ENCODE results near the gene MRPL12.

Gene MRPL12

GRCh38 chr17:81710514-81711308 is 7.5 kb downstream of the MRPL12 start:
- no peak overlapping the region for H3K4me3 ChIP-seq (ENCODE audit: low read depth, low read length)
- TF ChIP-seq, protein P1, sequence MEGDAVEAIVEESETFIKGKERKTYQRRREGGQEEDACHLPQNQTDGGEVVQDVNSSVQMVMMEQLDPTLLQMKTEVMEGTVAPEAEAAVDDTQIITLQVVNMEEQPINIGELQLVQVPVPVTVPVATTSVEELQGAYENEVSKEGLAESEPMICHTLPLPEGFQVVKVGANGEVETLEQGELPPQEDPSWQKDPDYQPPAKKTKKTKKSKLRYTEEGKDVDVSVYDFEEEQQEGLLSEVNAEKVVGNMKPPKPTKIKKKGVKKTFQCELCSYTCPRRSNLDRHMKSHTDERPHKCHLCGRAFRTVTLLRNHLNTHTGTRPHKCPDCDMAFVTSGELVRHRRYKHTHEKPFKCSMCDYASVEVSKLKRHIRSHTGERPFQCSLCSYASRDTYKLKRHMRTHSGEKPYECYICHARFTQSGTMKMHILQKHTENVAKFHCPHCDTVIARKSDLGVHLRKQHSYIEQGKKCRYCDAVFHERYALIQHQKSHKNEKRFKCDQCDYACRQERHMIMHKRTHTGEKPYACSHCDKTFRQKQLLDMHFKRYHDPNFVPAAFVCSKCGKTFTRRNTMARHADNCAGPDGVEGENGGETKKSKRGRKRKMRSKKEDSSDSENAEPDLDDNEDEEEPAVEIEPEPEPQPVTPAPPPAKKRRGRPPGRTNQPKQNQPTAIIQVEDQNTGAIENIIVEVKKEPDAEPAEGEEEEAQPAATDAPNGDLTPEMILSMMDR (IDR thresholded peaks at IDR 0.05; ENCODE audit: low read depth, low read length) = no peak

GRCh38 chr17:81711814-81712467 is 8.8 kb downstream of the MRPL12 start, which contains the start of gene SLC25A10:
Gene SLC25A10 (plus strand): TSS chr17:81712284. CDS start chr17:81712427, 143 bp downstream.
- TF ChIP-seq, protein P1 (IDR thresholded peaks at IDR 0.05; ENCODE audit: low read depth, low read length) = no peak

GRCh38 chr17:81712468-81713003 is 9.4 kb downstream of the MRPL12 start:
- TF ChIP-seq, protein P1 (IDR thresholded peaks at IDR 0.05; ENCODE audit: low read depth, low read length) = no peak
- peak overlapping the region; percentile 67 for H3K4me3 ChIP-seq (ENCODE audit: low read depth, low read length)

More at GRCh38 chr17:81711814-81712467, 8.8 kb downstream of the MRPL12 start, which contains the start of gene SLC25A10:
- peak within 1 kb of the TSS; percentile 67 for H3K4me3 ChIP-seq (ENCODE audit: low read depth, low read length)

DNA sequence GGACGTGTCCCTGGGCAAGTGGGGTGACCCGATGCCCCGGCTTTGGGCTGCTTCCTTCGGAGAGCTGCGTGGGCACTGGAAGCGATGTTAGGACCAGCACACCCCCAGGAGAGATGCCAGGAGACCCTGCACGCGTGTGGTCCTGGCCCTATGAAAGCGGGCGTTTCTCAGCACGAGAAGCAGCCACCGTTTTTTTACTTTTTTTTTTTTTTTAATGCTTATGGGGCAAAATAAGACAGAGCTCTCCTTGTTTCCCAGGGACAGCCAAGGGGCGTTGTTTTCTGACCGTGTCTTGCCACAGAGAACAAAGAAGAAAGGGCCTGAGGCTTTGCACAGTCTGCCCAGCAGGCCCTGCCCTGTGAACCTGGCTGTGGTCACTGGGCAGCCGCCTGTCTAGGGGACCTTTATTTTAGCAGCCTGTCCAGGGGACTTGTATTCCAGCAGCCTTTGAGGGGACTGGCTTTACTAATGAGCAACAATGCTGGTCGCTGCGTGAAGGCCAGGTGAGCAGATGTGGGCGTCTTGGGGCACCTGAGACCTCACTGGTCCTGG is 9.9 kb downstream of the MRPL12 start:
- TF ChIP-seq, protein P1 (IDR thresholded peaks at IDR 0.05; ENCODE audit: low read depth, low read length) = no peak
- peak overlapping the region; percentile 67 for H3K4me3 ChIP-seq (ENCODE audit: low read depth, low read length)

DNA sequence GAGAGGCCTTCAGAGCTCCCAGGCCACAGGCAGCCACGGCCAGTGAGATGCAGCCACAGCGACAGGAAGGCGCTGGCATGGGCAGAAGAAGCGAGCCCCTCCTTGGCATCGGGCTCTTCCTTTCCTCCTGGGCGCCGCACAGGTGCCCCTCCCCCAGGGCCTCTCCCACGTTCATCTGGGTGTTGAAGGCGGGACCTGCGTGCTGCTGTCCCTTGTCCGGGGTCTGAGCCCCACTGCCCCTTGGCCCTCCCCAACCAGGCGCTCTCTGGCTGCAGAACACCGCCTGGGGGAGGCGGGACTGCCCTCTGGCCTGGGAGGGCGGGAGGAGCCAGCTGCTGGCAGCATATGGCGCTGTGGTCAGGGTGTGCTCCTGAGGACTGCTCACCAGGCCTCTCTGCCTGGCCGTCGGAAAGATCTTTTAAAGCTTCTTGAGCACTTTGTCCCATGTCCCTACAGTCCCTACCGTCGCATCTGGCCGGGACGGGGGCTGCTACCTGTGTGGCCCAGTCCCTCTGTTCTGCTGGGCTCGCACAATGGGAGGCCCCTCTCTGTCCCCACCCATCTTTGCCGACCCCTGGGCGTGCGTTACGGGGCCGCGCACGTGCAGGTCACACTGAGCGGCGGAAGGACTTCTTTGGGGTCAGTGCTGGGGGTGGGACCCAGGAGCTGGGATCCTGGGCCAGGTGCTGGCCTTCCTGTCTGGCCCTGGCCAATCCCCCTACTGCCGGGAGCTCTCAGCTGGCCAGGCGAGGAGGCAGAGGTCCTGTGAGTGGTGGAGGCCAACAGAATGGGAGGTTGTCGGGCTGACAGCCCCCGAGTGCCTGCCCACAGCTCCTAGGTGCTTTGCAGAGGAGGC is 10.6 kb downstream of the MRPL12 start:
- TF ChIP-seq, protein P1 (IDR thresholded peaks at IDR 0.05; ENCODE audit: low read depth, low read length) = no peak
- H3K4me3 ChIP-seq (ENCODE audit: low read depth, low read length) = peak overlapping the region; percentile 67; the same call in 1 of the 2 replicates

DNA sequence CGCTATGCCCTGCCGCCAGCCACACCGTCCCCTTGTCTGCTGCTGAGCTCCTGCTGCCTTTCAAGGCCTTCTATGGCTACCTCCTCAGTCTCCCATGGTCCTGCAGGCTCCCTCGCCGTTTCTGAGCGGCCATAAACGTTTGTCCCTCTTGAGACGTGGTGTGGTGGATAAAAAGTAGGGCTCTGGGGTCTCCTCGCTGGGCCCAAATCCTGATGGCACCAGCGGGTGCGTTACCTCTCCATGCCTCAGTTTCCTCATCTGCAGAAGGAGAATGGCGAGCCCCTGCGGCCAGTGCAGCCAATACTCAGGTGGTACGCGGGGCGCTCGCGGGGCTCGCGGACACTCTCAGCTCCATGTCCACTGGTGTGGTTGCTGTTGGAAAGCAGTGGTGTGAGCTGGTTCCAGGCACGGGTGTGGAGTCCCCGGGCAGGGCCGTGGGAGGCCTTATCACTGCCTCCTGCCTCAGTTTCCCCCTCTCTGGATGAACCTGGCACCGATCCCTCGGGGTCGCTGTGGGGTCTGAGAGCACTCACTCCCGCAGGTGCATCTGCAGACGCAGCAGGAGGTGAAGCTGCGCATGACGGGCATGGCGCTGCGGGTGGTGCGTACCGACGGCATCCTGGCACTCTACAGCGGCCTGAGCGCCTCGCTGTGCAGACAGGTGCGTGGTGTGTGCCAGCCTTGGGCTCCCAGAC is 11.4 kb downstream of the MRPL12 start:
- TF ChIP-seq, protein P1 (IDR thresholded peaks at IDR 0.05; ENCODE audit: low read depth, low read length) = no peak
- no peak overlapping the region for H3K4me3 ChIP-seq (ENCODE audit: low read depth, low read length)
